NCI-H1694 treated with DMSO at 0.1 percent for 48 hours (cell line): Measurements from ENCODE around the gene STIM1.
"Not testable (repeated sequence)": the region's sequence is repeated elsewhere in the genome, so short reads cannot be mapped to it uniquely, and the experiment has no call there.

Source experiments
- DNase-seq: peaks from one replicate; lab custom pipeline; 2025; lab: John Stamatoyannopoulos, UW

STIM1 gene

DNA sequence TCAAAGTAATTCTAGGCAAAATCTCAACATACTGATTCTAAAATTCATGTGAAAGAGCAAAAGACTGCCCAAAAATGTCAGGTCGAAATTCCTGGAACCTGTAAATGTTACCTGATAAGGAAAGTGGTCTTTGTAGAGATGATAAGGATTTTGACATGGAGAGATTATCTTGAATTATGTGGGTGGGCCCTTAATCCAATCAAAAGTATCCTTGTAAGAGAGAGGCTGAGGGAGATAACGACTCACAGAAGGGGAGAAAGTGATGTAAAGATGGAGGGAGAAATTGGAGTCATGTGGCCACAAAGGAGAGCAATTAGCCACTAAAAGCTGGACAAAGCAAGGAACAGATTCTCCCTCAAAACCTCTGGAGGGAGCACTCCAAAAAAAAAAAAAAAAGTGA, 259.7 kb downstream of the STIM1 start:
- no peak for DNase-seq

DNA sequence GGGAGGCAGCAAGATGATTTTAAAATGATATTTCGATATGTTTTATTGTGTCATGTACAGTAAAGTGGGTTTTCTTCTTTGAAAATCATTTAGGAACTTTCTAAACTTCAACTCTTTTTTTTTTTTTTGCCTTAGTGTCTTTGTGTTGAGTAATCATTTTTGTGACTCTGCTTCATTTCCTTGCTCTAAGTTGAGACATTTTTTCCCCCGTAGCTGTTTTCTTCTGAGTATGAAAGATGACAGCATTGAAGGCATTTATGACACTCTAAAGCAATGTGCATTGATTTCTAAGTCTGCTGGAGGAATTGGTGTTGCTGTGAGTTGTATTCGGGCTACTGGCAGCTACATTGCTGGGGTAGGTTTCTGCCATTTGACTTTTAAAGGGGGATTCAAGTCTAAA, 262.6 kb downstream of the STIM1 start:
- no peak for DNase-seq

DNA sequence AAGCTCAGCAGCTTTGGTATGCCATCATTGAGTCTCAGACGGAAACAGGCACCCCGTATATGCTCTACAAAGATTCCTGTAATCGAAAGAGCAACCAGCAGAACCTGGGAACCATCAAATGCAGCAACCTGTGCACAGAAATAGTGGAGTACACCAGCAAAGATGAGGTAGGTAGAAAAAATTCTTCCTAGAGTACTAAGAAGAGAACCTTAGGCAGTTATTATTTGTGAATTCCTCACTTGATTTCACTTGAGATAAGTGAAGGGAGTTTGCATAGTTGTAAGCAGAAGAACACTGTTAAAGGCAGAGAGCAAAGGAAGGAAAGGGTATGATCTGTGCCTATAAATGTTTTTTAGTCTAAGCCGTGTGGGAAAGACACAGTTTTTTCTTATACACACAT, 267.8 kb downstream of the STIM1 start:
- no peak for DNase-seq

DNA sequence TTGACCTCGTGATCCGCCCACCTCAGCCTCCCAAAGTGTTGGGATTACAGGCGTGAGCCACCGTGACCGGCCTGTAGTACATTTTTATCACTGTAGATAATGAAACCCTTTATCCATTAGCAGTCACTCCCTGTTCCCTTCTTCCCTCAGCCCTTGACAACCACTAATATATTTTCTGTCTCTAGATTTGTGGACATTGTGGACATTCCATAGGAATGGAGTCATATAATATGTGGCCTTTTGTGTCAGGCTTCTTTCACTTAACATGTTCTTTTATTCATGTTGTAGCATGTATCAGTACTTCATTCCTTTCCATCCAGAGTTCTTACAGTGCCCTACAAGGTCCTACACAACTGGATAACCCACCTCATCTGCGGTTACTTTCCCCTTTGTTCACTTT, 269.7 kb downstream of the STIM1 start:
- DNase-seq = no peak

DNA sequence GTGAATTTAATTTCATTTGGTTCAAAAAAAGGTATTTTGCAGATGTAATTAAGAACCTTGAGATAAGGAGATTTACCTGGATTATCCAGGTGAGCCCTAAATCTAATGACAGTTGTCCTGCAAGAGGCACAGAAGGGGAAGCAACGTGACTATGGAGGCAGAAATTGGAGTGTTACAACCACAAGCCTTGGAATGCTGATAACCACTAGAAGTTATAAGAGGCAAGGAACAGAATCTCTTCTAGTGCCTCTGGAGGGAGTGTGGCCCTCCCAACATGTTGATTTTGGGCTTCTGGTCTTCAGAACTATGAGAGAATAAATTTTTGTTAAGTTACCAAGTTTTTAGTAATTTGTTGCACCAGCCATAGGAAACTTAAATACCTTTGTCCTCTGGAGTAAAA, 271.9 kb downstream of the STIM1 start:
- DNase-seq = no peak

DNA sequence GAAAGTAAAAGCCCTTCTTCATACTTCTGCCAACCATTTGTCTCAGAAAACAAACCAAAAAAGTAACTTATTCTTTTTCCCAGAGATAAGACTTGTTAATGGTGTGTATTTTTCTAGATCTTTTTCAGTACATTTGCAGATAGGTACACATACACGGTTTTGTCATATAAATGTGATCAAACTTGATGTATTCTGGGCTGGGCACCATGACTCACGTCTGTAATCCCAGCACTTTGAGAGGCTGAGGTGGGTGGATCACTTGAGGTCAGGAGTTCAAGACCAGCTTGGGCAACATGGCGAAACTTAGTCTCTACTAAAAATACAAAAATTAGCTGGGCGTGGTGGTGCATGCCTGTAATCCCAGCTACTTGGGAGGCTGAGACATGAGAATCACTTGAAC, 274.8 kb downstream of the STIM1 start:
- not testable (repeated sequence) for DNase-seq

DNA sequence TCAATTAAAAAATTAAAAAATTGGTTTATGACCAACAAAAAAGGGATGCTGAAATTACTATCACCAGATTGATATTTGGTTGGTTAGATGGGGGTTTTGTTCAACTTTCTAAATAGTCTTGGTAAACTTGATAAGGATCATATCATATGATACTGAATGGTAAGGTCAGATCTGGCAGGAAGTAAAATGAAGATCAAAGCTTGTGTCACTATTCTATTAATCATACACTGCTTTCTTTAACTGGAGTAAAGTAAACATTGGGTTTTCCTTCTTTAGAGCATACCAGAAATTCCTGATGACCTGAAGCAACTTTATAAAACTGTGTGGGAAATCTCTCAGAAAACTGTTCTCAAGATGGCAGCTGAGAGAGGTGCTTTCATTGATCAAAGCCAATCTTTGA, 279.3 kb downstream of the STIM1 start:
- DNase-seq = no peak

DNA sequence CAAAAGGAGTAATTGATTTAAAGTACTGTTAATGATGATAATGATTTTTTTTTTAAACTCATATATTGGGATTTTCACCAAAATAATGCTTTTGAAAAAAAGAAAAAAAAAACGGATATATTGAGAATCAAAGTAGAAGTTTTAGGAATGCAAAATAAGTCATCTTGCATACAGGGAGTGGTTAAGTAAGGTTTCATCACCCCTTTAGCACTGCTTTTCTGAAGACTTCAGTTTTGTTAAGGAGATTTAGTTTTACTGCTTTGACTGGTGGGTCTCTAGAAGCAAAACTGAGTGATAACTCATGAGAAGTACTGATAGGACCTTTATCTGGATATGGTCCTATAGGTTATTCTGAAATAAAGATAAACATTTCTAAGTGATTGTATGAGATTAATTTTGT, 283.0 kb downstream of the STIM1 start:
- DNase-seq = no peak

DNA sequence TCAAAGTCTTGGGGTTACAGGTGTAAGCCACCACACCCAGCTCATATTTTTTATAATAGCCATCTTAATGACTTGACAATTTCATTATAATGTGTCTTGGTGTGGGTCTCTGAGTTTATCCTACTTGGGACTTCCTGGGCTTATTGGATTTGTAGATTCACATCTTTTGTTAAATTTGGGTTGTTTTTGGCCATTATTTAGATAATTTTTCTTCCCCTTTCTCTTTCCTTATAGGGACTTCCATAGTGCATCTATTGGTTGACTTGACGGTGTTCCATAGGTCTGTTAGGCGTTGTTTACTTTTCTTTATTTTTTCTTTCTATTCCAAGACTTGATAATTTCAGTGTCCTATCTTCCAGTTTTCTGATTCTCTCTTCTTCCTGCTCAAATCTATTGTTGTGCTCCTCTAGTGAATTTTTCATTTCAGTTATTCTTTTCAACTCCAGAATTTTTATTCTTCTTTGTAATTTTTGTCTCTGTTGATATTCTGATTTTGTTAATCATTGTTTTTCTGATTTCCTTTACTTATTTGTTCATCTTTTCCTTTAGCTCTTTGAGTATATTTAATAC, 284.7 kb downstream of the STIM1 start:
- DNase-seq = no peak
